DMS 273 (cell line): ENCODE measurements around the gene CERK.
"Not testable (repeated sequence)": the region's sequence is repeated elsewhere in the genome, so short reads cannot be mapped to it uniquely, and the experiment has no call there.

Experiments used
- DNase-seq: peaks from one replicate; lab custom pipeline; 2025; ENCODE audit not compliant: unreplicated experiment; lab: John Stamatoyannopoulos, UW

CERK gene

GRCh38 chr22:46650078-46650810 lies 87.8 kb downstream of the CERK start:
- DNase-seq: no peak

- peak; percentile 96 for DNase-seq
Measured at GRCh38 chr22:46649141-46650077, 88.6 kb downstream of the CERK start.

GRCh38 chr22:46648225-46648820 lies 89.7 kb downstream of the CERK start:
- not testable (repeated sequence) for DNase-seq

GRCh38 chr22:46646531-46647215 lies 91.4 kb downstream of the CERK start:
- no peak for DNase-seq

GRCh38 chr22:46642840-46643480 lies 95.1 kb downstream of the CERK start:
- not testable (repeated sequence) for DNase-seq

- no peak for DNase-seq
Measured at GRCh38 chr22:46641811-46642266, 96.2 kb downstream of the CERK start.

- no peak for DNase-seq
Measured at GRCh38 chr22:46640293-46641055, 97.6 kb downstream of the CERK start.

- DNase-seq: no peak
Measured at GRCh38 chr22:46639843-46640242, 98.2 kb downstream of the CERK start.

GRCh38 chr22:46638601-46639431 lies 99.2 kb downstream of the CERK start:
- DNase-seq: no peak

- DNase-seq: no peak
Measured at GRCh38 chr22:46637711-46638600, 100.1 kb downstream of the CERK start.

GRCh38 chr22:46636221-46637002 lies 101.6 kb downstream of the CERK start:
- DNase-seq: peak; percentile 45

- no peak for DNase-seq
Measured at GRCh38 chr22:46635756-46636155, 102.3 kb downstream of the CERK start.

GRCh38 chr22:46634973-46635685 lies 102.9 kb downstream of the CERK start:
- not testable (repeated sequence) for DNase-seq
